HUES48 (cell line): ENCODE data around the gene HGD.
"Not testable (repeated sequence)": the region's sequence is repeated elsewhere in the genome, so short reads cannot be mapped to it uniquely, and the experiment has no call there.

Experiments used
- H3K27ac ChIP-seq: one replicate; pipeline ENCODE4 v1.7.0; 2013; ENCODE audit warnings: low read depth, low read length, inconsistent platforms
- H3K27me3 ChIP-seq: 2 replicates; pipeline ENCODE4 v1.6.1; 2013; ENCODE audit warnings: mild to moderate bottlenecking, low read length; ENCODE audit not compliant: control insufficient read depth, insufficient read depth
- H3K36me3 ChIP-seq: 2 replicates; pipeline ENCODE4 v1.6.1; 2013; ENCODE audit warnings: low read length; ENCODE audit not compliant: control insufficient read depth, insufficient read depth
- H3K4me1 ChIP-seq: 2 replicates; pipeline ENCODE4 v1.6.1; 2013; ENCODE audit warnings: mild to moderate bottlenecking, low read length; ENCODE audit not compliant: control insufficient read depth, insufficient read depth
- H3K4me3 ChIP-seq: 2 replicates; pipeline ENCODE4 v1.5.1; 2013; ENCODE audit warnings: mild to moderate bottlenecking, low read depth, low read length
- H3K9ac ChIP-seq: 2 replicates; pipeline ENCODE4 v1.6.1; 2013; ENCODE audit warnings: mild to moderate bottlenecking, low read depth, low read length, moderate library complexity
- H3K9me3 ChIP-seq: 2 replicates; pipeline ENCODE4 v1.6.1; 2013; ENCODE audit warnings: low read length; ENCODE audit not compliant: control insufficient read depth, insufficient read depth

HGD gene

GRCh38 chr3:120678984-120679383 lies 3.1 kb downstream of the HGD start:
- Histone ChIP-seq H3K4me3 (no peak overlapping the region), H3K27ac (peak overlapping the region; percentile 97), H3K36me3 (no peaks in the 10 kb centered on the region), H3K9me3 (no peaks in the 10 kb centered on the region), H3K9ac (peak overlapping the region; percentile 58), H3K27me3 (no peaks in the 10 kb centered on the region), H3K4me1 (peaks cover 48% of the 10 kb centered on the region)

- no peaks in the 10 kb centered on the region for H3K27me3 ChIP-seq
- H3K9me3 ChIP-seq = no peaks in the 10 kb centered on the region
- H3K27ac ChIP-seq = peak overlapping the region; percentile 97
- H3K4me1 ChIP-seq = peaks cover 50% of the 10 kb centered on the region
- H3K36me3 ChIP-seq = no peaks in the 10 kb centered on the region
- H3K9ac ChIP-seq = peak overlapping the region; percentile 58
- H3K4me3 ChIP-seq = peak overlapping the region; percentile 8; the same call in 1 of the 2 replicates
Measured at GRCh38 chr3:120678331-120678947, 3.6 kb downstream of the HGD start.

GRCh38 chr3:120677193-120677592 lies 4.8 kb downstream of the HGD start:
- not testable (repeated sequence) for H3K27me3 ChIP-seq, H3K4me3 ChIP-seq, H3K36me3 ChIP-seq, H3K9me3 ChIP-seq
- H3K9ac ChIP-seq = 0 out of 2 replicates have a peak overlapping the region, but pooled peaks have one; percentile 7
- H3K4me1 ChIP-seq = peaks cover 52% of the 10 kb centered on the region
- peak overlapping the region; percentile 97 for H3K27ac ChIP-seq

GRCh38 chr3:120673116-120673515 lies 8.9 kb downstream of the HGD start:
- H3K4me3 ChIP-seq = no peak overlapping the region
- no peak overlapping the region for H3K9ac ChIP-seq
- no peak overlapping the region for H3K27ac ChIP-seq
- H3K4me1 ChIP-seq = peaks cover 22% of the 10 kb centered on the region
- no peaks in the 10 kb centered on the region for H3K27me3 ChIP-seq
- no peaks in the 10 kb centered on the region for H3K9me3 ChIP-seq
- H3K36me3 ChIP-seq = no peaks in the 10 kb centered on the region

GRCh38 chr3:120670576-120670975 lies 11.5 kb downstream of the HGD start:
- no peaks in the 10 kb centered on the region for H3K36me3 ChIP-seq
- no peak overlapping the region for H3K27ac ChIP-seq
- no peaks in the 10 kb centered on the region for H3K27me3 ChIP-seq
- no peaks in the 10 kb centered on the region for H3K9me3 ChIP-seq
- H3K4me3 ChIP-seq = no peak overlapping the region
- H3K4me1 ChIP-seq = peaks cover 4% of the 10 kb centered on the region; the same call in 1 of the 2 replicates
- H3K9ac ChIP-seq = no peak overlapping the region

GRCh38 chr3:120664926-120665325 lies 17.1 kb downstream of the HGD start:
- Histone ChIP-seq H3K27me3 (no peaks in the 10 kb centered on the region), H3K4me1 (no peaks in the 10 kb centered on the region), H3K4me3 (no peak overlapping the region), H3K9me3 (no peaks in the 10 kb centered on the region), H3K9ac (no peak overlapping the region), H3K27ac (no peak overlapping the region), H3K36me3 (no peaks in the 10 kb centered on the region)

- Histone ChIP-seq H3K9ac (no peak overlapping the region), H3K27ac (no peak overlapping the region), H3K4me3 (no peak overlapping the region), H3K9me3 (peaks cover 9% of the 10 kb centered on the region), H3K27me3 (no peaks in the 10 kb centered on the region), H3K36me3 (no peaks in the 10 kb centered on the region), H3K4me1 (no peaks in the 10 kb centered on the region)
Measured at GRCh38 chr3:120661945-120662344, 20.1 kb downstream of the HGD start.

GRCh38 chr3:120661106-120661905 lies 20.7 kb downstream of the HGD start:
- no peaks in the 10 kb centered on the region for H3K4me1 ChIP-seq
- no peak overlapping the region for H3K4me3 ChIP-seq
- H3K9ac ChIP-seq = no peak overlapping the region
- peaks cover 9% of the 10 kb centered on the region for H3K9me3 ChIP-seq
- no peaks in the 10 kb centered on the region for H3K27me3 ChIP-seq
- no peak overlapping the region for H3K27ac ChIP-seq
- H3K36me3 ChIP-seq = no peaks in the 10 kb centered on the region

- Histone ChIP-seq H3K27ac (no peak overlapping the region), H3K9ac (no peak overlapping the region), H3K4me1 (no peaks in the 10 kb centered on the region), H3K27me3 (no peaks in the 10 kb centered on the region), H3K4me3 (no peak overlapping the region), H3K36me3 (no peaks in the 10 kb centered on the region), H3K9me3 (peaks cover 9% of the 10 kb centered on the region)
Measured at GRCh38 chr3:120659834-120660233, 22.2 kb downstream of the HGD start.

- H3K9me3 ChIP-seq = peaks cover 9% of the 10 kb centered on the region
- H3K27me3 ChIP-seq = no peaks in the 10 kb centered on the region
- H3K27ac ChIP-seq = no peak overlapping the region
- H3K4me1 ChIP-seq = no peaks in the 10 kb centered on the region
- no peak overlapping the region for H3K4me3 ChIP-seq
- no peaks in the 10 kb centered on the region for H3K36me3 ChIP-seq
- H3K9ac ChIP-seq = no peak overlapping the region
Measured at GRCh38 chr3:120659285-120659684, 22.8 kb downstream of the HGD start.

GRCh38 chr3:120652896-120653545 lies 29.0 kb downstream of the HGD start:
- no peak overlapping the region for H3K4me3 ChIP-seq
- no peaks in the 10 kb centered on the region for H3K9me3 ChIP-seq
- 0 out of 2 replicates have a peak, but pooled peaks cover 3% of the 10 kb centered on the region for H3K4me1 ChIP-seq
- no peaks in the 10 kb centered on the region for H3K27me3 ChIP-seq
- H3K27ac ChIP-seq = no peak overlapping the region
- H3K9ac ChIP-seq = no peak overlapping the region
- H3K36me3 ChIP-seq = no peaks in the 10 kb centered on the region
